ENCODE data around the gene CFAP70. TPM values are rescaled to one million over a fixed set of nuclear protein-coding genes. Genes with fewer than 3 reads are reported as not detected.
"Not testable (repeated sequence)": the region's sequence is repeated elsewhere in the genome, so short reads cannot be mapped to it uniquely, and the experiment has no call there.

The CFAP70 gene
- 0.03 TPM in 1 of 2 replicates, not detected in the other for total RNA-seq (2014; rRNA removed; shearing (Covaris generic))

DNA sequence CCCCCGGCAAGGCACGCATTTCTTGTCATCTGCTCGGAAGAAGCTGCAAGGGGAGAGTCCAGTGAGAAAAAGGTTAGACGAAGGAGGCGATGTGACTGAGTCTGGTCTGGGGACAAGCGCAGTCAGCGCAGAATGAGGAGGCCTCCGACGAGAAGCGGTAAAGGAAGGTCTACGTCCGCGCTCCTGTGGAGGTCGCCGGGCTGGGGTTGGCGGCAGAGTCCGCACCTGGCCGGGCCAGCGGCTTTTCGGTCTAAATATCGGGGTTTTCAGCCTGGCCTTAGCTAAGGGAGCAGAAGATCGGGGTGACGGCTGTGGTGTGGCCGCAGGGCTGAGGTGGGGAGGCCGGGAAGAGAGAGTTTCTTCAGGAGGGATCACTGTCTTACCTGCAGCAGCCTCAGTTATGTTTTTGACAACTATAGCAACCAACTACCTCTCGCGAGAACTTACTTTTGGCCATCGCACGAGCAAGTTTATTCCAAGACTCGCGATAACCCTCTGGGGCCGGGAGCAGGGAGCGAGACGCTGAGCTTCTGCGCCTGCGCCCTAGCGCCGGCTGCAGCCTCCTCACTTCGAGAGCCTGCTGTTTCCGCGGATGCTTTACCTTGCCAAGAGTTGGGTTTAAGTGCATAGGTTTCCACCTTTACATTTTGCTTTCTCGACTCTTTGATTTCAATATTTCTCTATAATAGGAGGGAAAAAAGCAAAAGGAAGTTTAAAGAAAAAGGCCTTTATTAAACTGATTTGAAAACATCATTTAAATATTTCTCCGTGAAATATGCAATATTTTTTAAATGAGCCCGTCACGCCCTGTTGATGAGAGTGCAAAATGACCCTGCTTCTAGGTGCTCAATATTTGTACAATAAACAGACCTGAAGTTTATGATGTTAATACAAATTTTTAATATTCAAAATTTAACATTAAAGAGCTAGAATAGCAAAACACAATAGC, at the start of gene CFAP70:
CFAP70 (minus strand) TSS at position 534 of the 949 bp plus-strand sequence. CDS start 4,068 bp downstream, outside the sequence.
- DNase-seq (ENCODE audit: low spot score), result peak; percentile 98

DNA sequence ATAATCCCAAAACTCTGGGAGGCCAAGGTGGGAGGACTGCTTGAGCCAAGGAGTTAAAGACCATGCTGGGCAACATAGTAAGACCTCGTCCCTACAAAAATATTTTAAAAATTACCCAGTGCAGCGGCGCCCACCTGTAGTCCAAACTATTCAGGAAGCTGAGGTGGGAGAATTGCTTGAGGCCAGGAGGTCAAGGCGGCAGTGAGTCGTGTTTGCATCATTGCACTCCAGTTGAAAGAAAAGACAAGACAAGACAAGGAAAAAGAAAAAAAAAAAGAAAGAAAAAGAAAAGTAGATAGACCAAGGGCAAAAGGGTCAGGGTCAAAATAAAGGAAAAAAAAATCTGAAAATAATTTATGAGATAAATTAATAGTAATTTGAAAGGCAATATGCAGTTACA, 49.4 kb upstream of the CFAP70 start:
- DNase-seq (ENCODE audit: low spot score), result no peak

DNA sequence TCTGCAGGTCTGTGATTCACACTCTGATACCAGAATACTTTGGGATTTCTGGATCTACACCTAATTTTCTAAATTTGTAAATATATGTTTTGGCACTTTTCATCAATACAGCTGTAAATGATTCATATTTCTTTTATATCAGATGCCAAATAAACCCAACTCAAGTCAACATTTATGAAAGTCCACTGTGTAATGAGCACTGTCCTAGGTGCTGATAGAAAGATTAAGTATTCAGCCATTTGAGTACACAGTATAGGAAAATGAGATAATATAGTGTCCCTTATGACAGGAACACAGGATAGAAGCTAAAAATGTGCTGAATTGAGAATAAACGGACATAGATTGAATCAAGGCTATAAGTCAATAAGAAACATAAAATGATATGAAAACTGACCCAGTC, 48.8 kb upstream of the CFAP70 start:
- DNase-seq (ENCODE audit: low spot score), result no peak

DNA sequence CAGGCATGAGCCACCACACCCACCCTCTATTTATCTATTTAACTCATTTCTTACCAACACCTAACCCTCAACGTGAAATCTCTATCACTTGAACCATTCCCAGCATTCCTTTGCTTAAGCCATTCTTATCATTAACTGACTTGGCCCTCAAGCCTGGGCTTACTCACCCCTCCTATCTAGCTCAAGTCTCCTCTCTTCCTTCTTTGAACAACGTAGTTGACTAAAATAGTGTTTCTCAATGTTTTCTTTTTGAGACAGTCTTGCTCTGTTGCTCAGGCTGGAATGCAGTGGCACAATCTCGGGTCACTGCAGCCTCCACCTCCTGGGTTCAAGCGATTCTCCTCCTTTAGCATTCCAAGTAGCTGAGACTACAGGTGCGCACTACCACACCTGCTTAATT, 48.2 kb upstream of the CFAP70 start:
- no peak for DNase-seq (ENCODE audit: low spot score)

DNA sequence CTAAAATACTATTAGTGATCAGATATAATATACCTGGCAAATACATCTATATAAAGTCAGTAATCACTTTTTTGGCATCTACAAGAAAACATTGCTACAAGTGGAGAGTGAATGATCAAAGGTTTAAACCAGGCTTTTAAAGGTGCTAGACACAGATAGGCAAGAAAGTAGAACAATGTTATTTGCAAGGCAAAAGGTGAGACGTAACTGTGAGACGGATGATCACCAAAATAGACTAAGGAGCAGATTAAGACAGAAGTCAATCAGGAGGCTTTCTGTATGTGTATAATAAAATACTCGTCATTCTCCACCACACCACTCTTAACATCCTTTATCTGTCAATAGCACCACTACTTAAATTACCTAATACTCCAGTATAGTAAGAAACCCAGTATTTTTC, 46.9 kb upstream of the CFAP70 start:
- no peak for DNase-seq (ENCODE audit: low spot score)

DNA sequence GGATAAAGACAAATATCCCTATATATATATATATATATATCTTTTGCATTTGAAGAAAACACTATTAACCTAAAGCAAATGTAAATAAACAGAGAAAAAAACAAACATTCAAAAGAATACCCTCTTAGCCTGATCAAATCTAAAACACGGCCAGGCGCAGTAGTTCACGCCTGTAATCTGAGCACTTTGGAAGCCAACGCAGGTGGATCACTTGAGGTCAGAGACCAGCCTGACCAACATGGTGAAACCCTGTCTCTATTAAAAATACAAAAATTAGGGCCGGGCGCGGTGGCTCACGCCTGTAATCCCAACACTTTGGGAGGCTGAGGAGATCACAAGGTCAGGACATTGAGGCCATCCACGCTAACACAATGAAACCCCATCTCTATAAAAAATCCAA, 46.0 kb upstream of the CFAP70 start:
- no peak for DNase-seq (ENCODE audit: low spot score)

DNA sequence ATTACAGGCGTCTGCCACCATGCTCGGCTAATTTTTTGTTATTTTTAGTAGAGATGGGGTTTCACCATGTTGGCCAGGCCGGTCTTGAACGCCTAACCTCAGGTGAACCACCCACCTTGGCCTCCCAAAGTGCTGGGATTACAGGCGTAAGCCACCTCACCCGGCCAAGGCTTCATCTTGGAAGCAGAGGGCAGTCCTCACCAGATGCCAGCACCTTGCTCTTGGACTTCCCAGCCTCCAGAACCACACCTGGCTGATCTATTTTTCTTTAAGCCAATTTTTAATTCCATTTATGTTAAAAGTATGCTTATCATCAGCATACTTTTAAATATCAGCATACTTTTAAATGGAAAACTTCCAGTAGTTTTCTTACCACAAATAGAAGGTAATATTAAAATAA, 43.0 kb upstream of the CFAP70 start:
- no peak for DNase-seq (ENCODE audit: low spot score)

DNA sequence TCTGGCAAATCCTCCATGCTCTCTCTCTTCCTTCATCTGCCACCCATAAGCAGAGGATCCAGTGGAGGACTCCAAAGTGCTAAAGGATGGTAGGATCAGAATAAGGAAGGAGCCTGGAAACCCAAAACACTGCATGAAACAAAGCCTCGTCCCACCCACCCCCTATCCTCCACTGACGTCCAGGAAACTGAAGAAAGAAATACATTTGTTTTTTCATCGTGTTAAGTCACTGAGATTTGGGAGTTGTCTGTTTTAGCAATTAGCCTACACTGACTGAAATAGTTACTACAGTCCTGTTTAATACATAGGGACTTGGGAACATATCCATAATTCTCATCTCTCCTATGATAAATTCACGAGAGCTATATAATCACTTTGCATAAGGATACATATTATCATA, 40.4 kb upstream of the CFAP70 start:
- DNase-seq (ENCODE audit: low spot score), result no peak

DNA sequence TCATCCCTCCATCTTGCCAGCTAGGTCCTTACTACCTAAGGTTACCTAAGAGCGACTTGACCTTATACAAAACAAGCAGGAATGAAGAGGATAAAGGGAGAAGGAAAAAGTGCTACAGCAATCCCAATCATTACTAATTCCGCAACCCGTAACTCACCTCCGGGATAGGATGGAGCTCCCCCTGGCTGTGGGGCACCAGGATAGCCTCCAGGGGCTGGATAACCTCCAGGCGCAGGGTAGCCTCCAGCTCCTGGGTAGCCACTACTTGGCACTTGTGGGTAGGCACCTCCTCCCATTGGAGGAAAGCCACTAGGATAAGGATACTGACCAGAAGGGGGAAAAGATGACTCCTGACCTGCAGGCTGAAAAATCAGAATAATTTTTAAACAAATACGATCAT, 39.4 kb upstream of the CFAP70 start:
- DNase-seq (ENCODE audit: low spot score), result no peak

DNA sequence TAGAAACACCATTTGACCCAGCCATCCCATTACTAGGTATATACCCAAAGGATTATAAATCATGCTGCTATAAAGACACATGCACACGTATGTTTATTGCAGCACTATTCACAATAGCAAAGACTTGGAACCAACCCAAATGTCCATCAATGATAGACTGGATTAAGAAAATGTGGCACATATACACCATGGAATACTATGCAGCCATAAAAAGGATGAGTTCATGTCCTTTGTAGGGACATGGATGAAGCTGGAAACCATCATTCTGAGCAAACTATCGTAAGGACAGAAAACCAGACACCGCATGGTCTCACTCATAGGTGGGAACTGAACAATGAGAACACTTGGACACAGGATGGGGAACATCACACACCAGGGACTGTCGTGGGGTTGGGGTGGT, 35.7 kb upstream of the CFAP70 start:
- not testable (repeated sequence) for DNase-seq (ENCODE audit: low spot score)

DNA sequence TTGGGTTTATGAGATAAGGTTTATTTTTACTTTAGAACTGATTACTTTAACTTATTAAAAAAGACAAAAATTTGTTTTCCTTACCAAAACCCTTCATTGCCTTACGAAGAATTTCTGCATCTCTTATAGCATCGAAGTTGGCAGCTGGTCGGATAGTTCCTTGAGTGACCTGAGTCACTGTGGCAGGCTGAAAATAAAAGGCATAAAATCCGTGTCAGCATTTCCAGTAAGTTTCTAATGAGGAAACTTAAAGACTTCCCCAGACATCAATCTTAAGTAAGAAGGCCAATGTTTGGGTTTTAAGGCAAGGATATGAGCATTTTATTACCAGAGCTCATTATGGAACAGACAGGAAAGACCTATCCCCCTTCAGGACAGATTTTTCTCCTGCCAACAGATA, 29.6 kb upstream of the CFAP70 start:
- DNase-seq (ENCODE audit: low spot score), result no peak

DNA sequence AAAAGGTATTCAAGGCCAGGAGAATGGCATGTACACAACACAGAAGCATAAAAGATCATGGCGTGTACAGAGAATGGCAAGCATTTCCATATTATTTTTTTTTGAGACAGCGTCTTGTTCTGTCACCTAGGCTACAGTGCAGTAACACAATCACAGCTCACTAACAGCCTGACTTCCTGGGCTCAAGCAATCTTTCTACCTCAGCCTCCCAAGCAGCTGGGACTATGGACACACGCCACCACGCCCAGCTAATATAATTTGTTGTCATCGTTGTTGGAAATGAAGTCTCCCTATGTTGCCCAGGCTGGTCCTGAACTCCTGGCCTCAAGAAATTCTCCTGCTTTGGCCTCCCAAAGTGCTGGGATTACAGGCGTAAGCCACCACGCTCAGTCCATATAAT, 27.9 kb upstream of the CFAP70 start:
- DNase-seq (ENCODE audit: low spot score), result no peak

DNA sequence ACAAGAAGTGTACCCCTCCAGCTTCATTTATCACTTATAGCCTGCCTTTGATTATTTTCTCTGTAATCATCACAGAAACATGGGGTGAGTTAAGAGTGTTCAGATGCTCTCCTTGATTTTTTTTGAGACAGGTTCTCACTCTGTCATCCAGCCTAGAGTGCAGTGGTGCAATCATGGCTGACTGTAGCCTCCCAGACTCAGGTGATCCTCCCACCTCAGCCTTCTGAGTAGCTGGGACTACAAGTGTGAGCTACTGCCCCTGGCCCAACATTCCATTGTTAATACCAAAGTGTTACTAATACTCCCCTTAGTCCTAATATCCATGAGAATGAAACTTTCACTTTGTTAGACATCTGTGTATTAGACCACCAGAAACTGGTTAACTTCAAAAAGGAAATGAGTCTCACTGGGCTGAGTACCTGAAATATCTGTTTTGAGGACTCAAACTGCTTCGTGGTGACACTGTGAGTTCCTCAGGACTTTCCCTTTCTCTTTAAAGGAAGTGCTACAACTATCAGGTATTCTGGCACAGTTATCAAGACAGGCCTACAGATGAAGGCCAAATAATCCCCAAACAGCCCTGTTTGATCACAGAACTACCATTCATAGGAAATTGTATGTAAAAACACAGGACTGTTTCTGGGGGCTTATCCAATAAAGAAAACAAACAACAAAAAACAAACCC, 20.5 kb upstream of the CFAP70 start:
- DNase-seq (ENCODE audit: low spot score), result no peak

DNA sequence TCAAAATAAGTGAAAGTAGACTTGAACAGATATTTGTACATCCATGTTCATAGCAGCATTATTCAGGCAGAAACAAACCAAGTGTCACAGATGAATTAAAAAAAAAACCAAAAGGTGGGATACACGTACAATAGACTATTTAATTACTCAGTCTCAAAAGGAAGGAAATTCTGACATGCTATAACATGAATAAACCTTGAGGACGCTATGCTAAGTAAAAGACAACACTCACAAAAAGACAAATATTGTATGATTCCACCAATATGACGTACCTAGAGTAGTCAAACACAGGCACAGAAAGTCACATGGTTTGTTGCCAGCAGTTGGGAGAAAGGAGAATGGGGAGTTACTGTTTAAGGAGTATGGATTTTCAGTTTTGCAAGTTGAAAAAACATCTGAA, 18.0 kb upstream of the CFAP70 start:
- no peak for DNase-seq (ENCODE audit: low spot score)

DNA sequence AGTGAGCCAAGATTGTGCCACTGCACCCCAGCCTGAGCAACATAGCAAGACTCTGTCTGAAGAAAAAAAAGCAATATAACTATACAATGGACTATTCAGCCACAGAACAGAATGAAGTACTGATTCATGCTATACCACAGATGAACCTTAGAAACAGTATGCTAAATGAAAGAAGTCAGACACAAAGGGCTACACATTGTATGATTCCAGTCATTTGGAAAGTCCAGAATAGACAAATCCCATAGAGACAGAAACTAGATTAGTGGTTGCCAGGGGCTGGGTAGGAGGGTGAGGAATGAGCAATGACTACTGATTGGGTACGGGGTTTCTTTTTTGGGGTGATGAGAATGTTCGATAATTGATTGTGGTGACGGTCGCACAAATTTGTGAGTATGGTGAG, 9.6 kb upstream of the CFAP70 start:
- DNase-seq (ENCODE audit: low spot score), result no peak

DNA sequence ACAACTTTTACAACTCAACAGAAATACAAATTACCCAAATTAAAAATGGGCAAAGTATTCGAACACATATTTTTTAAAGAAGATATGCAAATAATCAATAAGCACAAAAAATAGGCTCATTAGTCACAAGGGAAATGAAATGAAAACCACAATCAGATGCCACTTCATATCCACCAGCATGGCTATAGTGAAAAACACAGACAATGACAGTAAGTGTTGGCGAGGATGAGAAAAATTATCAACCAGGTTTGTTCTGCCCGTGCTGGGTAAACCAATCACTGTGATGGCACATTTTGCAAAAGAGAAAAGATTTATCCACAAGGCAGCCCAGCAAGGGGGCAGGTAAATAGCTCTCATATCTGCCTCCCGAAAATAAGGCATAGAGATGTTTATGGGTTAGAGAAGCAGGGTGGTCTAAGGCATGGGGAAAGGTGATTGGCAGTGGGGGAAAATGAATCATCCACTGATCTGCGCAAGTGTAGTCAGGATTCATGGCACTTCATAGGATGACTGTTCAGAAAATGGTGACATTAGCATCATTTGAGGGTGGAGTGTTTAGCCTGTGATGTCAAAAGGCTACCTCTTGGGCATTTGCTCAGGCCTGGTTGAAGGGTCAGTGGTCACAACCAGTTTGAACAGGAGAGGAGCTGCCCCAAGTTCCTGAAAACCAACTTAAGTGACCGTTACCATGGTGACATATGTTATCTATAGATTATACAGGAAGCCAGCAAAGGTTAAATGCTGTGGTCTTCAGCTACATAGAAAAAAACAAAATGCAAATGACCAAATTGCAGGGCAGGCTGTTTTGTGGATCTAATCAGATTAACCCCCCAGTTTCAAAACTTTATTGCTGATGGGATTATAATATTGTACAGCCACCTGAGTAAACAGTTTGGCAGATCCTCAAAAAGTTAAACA, 8.0 kb upstream of the CFAP70 start:
- DNase-seq (ENCODE audit: low spot score), result no peak

DNA sequence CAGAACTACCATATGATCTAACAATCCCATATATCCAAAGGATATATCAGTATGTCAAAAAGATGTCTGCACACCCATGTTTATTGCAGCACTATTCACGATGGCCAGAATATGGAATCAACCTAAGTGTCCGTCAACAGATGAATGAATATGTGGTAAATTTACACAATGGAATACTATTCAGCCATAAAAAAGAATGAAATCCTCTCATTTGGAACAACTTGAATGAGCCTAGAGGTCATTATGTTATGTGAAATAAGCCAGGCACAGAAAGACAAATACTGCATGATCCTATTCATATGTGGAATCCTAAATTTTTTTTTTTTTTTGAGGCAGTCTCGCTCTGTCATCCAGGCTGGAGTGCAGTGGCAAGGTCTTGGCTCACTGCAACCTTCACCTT, 6.3 kb upstream of the CFAP70 start:
- DNase-seq (ENCODE audit: low spot score), result no peak

DNA sequence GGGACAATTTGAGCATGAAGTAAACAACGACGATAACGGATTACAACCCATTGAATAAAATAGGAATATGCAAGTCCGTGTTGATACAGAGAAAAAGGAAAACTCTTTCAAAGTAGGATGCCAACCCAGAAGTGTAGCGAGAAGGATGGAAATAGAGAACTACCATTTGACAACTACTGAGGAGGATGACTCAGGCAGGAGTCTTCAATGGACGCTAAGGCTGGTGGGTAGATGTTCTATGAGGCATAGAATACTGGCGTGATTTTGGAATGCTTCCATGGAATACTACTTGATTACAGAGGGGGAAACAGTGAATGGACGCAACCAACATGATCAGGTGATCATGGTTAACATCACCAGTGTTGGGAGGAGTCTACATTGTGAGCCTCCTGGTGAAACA, 828 bp upstream of the CFAP70 start:
- peak; percentile 15 for DNase-seq (ENCODE audit: low spot score)

DNA sequence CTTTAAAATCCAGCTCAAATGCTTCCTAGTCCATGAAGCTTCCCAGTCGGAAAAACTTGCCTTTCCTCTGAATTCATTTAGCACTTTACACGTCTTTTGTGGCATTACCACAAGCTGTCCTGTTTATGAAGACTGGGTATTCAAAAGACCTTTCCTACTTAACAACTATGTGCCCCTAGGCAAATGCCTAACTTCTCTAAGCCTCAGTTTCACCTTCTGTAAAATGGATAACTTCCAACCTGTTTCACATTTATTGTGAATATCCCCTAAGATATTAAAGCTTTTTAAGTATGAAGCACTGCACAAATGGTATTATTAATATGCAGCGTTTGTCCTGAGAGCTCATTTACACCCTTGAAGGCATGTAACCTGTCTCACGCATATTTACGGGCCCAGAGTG, 843 bp downstream of the CFAP70 start:
- DNase-seq (ENCODE audit: low spot score), result peak; percentile 3

DNA sequence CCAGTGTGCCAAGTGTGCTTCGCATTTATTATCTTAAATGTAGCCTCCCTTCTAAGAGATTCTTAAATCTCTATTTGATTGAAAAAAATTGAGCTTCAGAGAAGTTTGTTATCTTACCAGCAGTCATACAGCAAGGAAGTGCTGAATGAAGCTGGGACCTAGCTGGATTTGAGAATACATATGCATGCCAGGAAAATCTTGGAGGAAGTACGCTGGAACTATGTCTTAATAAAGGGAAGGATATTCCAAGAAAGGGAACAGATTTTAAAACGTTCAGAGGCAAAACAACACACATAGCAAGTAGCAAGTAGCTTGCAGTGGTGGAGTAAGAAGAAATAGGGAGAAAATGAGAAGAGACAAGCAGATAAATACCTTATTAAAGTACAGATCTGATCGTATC, 1.5 kb downstream of the CFAP70 start:
- no peak for DNase-seq (ENCODE audit: low spot score)

DNA sequence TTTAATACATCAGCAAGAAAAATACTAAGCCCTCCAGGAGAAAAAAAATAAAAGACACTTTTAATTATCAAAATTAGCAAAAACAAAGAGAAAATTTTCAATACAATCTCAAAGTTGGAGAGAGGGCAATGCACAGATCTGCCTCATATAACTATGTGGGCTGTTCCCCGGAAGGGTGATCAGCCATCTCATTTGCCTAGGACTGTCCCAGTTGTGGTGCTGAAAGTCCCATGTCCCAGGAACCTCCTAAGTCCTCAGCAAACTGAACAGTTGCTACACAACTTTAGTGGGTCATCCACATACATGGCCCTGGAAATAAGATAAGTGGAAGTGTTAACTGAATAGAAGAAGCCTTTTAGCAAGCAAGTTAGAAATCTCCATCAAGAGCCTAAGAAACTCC, 14.4 kb downstream of the CFAP70 start:
- no peak for DNase-seq (ENCODE audit: low spot score)

DNA sequence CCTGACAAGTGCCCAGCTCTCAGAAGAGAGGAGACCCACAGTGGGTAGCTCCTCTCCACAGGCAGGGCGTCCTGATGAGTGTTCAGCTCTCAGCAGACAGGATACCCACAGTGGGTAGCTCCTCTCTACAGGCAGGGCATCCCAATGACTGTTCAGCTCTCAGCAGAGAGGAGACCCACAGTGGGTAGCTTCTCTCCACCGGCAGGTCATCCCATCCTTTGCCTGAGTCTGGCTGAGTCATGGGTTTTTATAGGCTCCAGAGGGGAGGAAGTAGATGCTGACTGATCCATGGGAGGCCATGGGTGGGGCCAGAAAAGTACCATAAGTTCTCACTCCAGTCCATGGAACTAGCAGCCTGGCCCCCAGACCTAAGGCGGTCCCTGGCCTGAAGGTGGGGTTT, 18.5 kb downstream of the CFAP70 start:
- no peak for DNase-seq (ENCODE audit: low spot score)
